ENCODE measurements around the gene CELA2A. TPM values are rescaled to one million over a fixed set of nuclear protein-coding genes. Genes with fewer than 3 reads are reported as not detected.

Gene CELA2A
- total RNA-seq, 1 donor from 2014 or later: not detected

DNA sequence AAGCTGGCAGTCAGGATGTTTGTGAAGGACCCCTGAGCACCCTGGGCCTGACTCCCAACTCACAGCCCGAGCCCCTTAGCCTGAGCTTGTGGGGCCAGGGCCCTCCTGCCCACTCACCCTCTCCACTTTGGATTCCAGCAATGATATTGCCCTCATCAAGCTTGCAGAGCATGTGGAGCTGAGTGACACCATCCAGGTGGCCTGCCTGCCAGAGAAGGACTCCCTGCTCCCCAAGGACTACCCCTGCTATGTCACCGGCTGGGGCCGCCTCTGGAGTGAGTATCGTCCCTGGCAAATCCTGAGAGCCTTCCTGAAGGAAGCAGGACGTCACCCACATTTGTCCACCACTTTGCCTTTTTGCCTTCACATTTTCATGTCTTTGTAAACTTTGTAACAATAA, 13.3 kb upstream of the CELA2A start:
- TF ChIP-seq, protein P1, sequence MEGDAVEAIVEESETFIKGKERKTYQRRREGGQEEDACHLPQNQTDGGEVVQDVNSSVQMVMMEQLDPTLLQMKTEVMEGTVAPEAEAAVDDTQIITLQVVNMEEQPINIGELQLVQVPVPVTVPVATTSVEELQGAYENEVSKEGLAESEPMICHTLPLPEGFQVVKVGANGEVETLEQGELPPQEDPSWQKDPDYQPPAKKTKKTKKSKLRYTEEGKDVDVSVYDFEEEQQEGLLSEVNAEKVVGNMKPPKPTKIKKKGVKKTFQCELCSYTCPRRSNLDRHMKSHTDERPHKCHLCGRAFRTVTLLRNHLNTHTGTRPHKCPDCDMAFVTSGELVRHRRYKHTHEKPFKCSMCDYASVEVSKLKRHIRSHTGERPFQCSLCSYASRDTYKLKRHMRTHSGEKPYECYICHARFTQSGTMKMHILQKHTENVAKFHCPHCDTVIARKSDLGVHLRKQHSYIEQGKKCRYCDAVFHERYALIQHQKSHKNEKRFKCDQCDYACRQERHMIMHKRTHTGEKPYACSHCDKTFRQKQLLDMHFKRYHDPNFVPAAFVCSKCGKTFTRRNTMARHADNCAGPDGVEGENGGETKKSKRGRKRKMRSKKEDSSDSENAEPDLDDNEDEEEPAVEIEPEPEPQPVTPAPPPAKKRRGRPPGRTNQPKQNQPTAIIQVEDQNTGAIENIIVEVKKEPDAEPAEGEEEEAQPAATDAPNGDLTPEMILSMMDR (IDR thresholded peaks at IDR 0.05): no peak
- no peak for ATAC-seq

DNA sequence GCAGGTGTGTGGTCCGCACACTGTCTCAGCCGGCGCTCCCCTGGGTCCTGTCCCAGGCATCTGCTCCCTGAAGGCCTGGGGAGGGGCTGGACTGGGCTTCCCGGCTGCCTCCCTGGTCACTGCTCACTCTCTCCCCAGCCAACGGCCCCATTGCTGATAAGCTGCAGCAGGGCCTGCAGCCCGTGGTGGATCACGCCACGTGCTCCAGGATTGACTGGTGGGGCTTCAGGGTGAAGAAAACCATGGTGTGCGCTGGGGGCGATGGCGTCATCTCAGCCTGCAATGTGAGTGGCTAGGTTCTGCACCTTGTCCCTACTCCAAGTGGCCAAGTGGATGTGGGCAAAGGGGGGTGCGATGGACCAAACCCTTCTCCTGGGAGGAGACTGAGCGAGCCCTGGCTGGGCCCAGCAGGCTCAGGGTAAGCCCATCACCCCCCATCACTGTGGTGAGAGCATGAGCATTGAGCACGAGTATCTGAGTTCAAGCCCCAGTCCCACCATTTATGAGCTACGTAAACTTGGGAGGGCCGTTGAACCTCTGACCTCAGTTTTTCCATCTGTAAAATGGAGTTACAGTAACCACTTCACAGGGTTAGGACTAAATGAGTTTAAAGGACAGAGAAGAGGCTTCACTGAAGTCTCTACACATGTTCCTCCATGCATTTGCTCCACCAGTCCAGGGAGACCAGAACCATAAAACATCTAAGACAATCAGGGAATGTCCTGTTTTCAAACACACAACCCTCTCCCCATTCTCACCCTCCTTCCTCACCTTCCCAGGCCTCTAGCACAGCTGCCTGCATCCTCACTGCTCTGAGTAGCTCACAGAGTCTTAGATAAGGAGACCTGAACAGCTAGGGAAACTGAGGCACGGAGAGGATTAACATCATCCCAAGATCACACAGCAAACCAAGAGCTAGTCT, 11.8 kb upstream of the CELA2A start:
- Histone ChIP-seq H3K36me3 (no peaks in the 10 kb centered on the region), H3K4me3 (no peak overlapping the region), H3K9me3 (no peaks in the 10 kb centered on the region), H3K27me3 (no peaks in the 10 kb centered on the region), H3K4me1 (no peaks in the 10 kb centered on the region), H3K27ac (no peak overlapping the region)
- no peak for DNase-seq
- TF ChIP-seq, protein P1 (IDR thresholded peaks at IDR 0.05): no peak
- no peak for ATAC-seq
- intact Hi-C loops (cut with DNase I): no loop called here

More for the DNA sequence above, 13.3 kb upstream of the CELA2A start:
- Histone ChIP-seq H3K4me3 (no peak overlapping the region), H3K9me3 (no peaks in the 10 kb centered on the region), H3K36me3 (no peaks in the 10 kb centered on the region), H3K27ac (no peak overlapping the region), H3K27me3 (no peaks in the 10 kb centered on the region), H3K4me1 (no peaks in the 10 kb centered on the region)
- intact Hi-C loops (cut with DNase I): no loop called here
- no peak for DNase-seq

DNA sequence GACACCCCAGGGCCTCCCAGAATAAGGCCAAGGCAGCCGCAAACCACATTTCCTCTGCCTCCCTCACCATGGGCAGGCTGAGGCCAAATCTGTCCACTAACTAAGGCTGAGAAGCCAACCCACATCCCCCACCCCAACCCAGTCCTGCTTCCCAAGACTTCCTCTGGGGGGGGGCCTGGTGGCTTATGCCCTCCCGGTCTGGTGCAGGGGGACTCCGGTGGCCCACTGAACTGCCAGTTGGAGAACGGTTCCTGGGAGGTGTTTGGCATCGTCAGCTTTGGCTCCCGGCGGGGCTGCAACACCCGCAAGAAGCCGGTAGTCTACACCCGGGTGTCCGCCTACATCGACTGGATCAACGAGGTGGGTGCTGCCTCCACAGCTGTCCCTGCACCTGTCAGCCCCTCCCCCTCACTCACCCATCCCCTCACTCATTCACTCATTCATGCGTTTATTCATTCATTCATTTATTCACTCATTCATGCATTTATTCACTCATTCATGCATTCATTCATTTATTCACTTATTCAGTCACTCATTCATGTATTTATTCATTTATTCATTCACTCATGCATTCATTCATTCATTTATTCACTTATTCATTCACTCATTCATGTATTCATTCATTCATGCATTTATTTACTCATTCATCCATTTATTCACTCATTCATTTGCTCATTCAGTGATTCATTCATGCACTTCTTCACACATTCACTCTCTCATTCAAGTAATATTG, 11.0 kb upstream of the CELA2A start:
- intact Hi-C loops (cut with DNase I): no loop called here
- H3K9me3 ChIP-seq: no peaks in the 10 kb centered on the region
- H3K36me3 ChIP-seq: no peaks in the 10 kb centered on the region
- no peak overlapping the region for H3K27ac ChIP-seq
- ATAC-seq (no peak), DNase-seq (no peak)
- H3K4me1 ChIP-seq: no peaks in the 10 kb centered on the region
- H3K27me3 ChIP-seq: no peaks in the 10 kb centered on the region
- TF ChIP-seq, protein P1 (IDR thresholded peaks at IDR 0.05): no peak
- H3K4me3 ChIP-seq: no peak overlapping the region

DNA sequence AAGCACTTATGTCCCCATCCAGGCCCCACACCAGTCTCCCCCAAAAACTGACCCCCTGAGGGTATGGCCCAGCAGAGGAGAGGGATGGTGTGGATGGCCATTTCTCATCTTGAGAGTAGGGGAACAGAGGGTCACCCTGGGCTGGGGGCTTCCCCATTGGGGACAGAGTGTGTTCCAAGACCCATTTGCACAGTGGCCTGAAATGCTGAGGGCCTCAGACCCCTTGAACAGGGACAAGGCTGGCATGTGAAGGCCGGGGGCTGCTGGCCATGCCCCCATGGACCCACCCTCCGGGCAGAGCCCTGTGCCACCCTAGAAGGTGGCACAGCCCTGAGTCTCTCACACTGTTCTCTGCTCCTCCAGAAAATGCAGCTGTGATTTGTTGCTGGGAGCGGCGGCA, 10.3 kb upstream of the CELA2A start:
- TF ChIP-seq, protein P1 (IDR thresholded peaks at IDR 0.05): no peak

DNA sequence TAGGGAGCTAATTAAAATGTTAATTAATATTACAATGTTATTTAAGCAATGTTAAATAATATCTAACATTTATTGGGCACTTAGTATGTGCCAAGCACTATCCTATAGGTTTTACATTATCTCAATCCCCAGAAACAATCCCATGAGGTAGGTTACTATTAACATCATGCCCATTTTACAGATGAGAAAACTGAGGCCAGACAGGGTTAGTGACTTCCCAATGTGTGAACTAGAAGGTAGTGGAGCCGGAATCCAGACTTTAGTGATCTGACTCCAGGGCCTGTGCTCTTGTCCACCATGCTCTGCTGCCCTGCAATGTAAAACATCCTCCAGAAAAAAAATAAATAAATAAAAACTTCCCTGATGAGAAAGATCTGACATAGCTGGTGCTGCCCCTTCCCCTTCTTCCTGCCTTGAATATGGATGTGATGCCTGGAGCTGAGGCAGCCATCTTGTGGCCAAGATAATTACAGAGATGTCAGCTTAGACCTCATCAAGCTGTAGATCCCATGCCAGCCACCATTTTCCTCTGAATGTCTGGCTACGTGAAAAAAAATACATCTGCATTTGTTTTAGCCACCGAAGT, 7.6 kb upstream of the CELA2A start:
- Histone ChIP-seq H3K4me1 (no peaks in the 10 kb centered on the region), H3K9me3 (no peaks in the 10 kb centered on the region), H3K27ac (no peak overlapping the region), H3K27me3 (no peaks in the 10 kb centered on the region), H3K4me3 (no peak overlapping the region), H3K36me3 (no peaks in the 10 kb centered on the region)
- TF ChIP-seq, protein P1 (IDR thresholded peaks at IDR 0.05): no peak
- intact Hi-C loops (cut with DNase I): no loop called here
- ATAC-seq (no peak), DNase-seq (no peak)

More for the DNA sequence above, 10.3 kb upstream of the CELA2A start:
- Histone ChIP-seq H3K4me3 (no peak overlapping the region), H3K4me1 (no peaks in the 10 kb centered on the region), H3K9me3 (no peaks in the 10 kb centered on the region), H3K27me3 (no peaks in the 10 kb centered on the region), H3K36me3 (no peaks in the 10 kb centered on the region), H3K27ac (no peak overlapping the region)
- no peak for DNase-seq
- intact Hi-C loops (cut with DNase I): no loop called here
- ATAC-seq: no peak
